ENCODE results near the gene CENPB. TPM values are rescaled to one million over a fixed set of nuclear protein-coding genes. Genes with fewer than 3 reads are reported as not detected.

Gene CENPB
- total RNA-seq, 6 donors from 2014 or later = 56.6 to 125 (median 89.7) TPM

- H3K4me1 ChIP-seq = peaks cover 0 to 6% (median 0%) of the 10 kb centered on the region in 4 donors
- H3K27me3 ChIP-seq = no peaks in the 10 kb centered on the region
- peaks cover 0 to 5% (median 0%) of the 10 kb centered on the region in 4 donors for H3K36me3 ChIP-seq
- H3K27ac ChIP-seq = no peak overlapping the region
- H3K4me3 ChIP-seq = no peak overlapping the region
- ATAC-seq (ENCODE audit: low FRiP score in 2 of 2) (no peak), DNase-seq (no peak)
- TF ChIP-seq, protein P1, sequence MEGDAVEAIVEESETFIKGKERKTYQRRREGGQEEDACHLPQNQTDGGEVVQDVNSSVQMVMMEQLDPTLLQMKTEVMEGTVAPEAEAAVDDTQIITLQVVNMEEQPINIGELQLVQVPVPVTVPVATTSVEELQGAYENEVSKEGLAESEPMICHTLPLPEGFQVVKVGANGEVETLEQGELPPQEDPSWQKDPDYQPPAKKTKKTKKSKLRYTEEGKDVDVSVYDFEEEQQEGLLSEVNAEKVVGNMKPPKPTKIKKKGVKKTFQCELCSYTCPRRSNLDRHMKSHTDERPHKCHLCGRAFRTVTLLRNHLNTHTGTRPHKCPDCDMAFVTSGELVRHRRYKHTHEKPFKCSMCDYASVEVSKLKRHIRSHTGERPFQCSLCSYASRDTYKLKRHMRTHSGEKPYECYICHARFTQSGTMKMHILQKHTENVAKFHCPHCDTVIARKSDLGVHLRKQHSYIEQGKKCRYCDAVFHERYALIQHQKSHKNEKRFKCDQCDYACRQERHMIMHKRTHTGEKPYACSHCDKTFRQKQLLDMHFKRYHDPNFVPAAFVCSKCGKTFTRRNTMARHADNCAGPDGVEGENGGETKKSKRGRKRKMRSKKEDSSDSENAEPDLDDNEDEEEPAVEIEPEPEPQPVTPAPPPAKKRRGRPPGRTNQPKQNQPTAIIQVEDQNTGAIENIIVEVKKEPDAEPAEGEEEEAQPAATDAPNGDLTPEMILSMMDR (IDR thresholded peaks at IDR 0.05) = no peak
- TF ChIP-seq EP300 (IDR thresholded peaks at IDR 0.05) (no peak), POLR2AphosphoS5 (IDR thresholded peaks at IDR 0.05) (no peak), POLR2A (IDR thresholded peaks at IDR 0.05) (no peak)
- WGBS, 2 donors = 83 to 89% methylated on average over 4 to 11 of the region's 11 CpGs
- no peaks in the 10 kb centered on the region for H3K9me3 ChIP-seq
These were observed 27.2 kb downstream of the CENPB start for GRCh38 chr20:3759316-3759823.

- Histone ChIP-seq H3K9me3 (no peaks in the 10 kb centered on the region), H3K27ac (no peak overlapping the region)
These were observed 28.0 kb downstream of the CENPB start for GRCh38 chr20:3758566-3758965.

GRCh38 chr20:3757268-3757667, 29.3 kb downstream of the CENPB start:
- DNase-seq (no peak), ATAC-seq (ENCODE audit: low FRiP score in 2 of 2) (no peak)
- H3K27me3 ChIP-seq = no peaks in the 10 kb centered on the region
- H3K4me1 ChIP-seq = peaks cover 2 to 18% (median 6%) of the 10 kb centered on the region in 4 donors
- H3K36me3 ChIP-seq = peaks cover 0 to 5% (median 0%) of the 10 kb centered on the region in 4 donors
- no peak for TF ChIP-seq EP300 (IDR thresholded peaks at IDR 0.05)
- no peak for TF ChIP-seq POLR2A (IDR thresholded peaks at IDR 0.05)
- no peak for TF ChIP-seq POLR2AphosphoS5 (IDR thresholded peaks at IDR 0.05)
- TF ChIP-seq, protein P1 (IDR thresholded peaks at IDR 0.05) = no peak
- 69 to 79% methylated on average over 2 of the region's 2 CpGs for WGBS, 2 donors
- no peak overlapping the region for H3K4me3 ChIP-seq
- H3K9me3 ChIP-seq = no peaks in the 10 kb centered on the region
- H3K27ac ChIP-seq = no peak overlapping the region

More at GRCh38 chr20:3758566-3758965, 28.0 kb downstream of the CENPB start:
- DNase-seq (no peak), ATAC-seq (ENCODE audit: low FRiP score in 2 of 2) (peak in 1 of 2 donors; percentile 3)
- peaks cover 0 to 6% (median 0%) of the 10 kb centered on the region in 4 donors for H3K4me1 ChIP-seq
- no peak overlapping the region for H3K4me3 ChIP-seq
- no peaks in the 10 kb centered on the region for H3K27me3 ChIP-seq
- H3K36me3 ChIP-seq = peaks cover 0 to 5% (median 0%) of the 10 kb centered on the region in 4 donors
- TF ChIP-seq, protein P1 (IDR thresholded peaks at IDR 0.05) = no peak
- TF ChIP-seq EP300 (IDR thresholded peaks at IDR 0.05) (no peak), POLR2AphosphoS5 (IDR thresholded peaks at IDR 0.05) (no peak), POLR2A (IDR thresholded peaks at IDR 0.05) (no peak)
- 81 to 93% methylated on average over 3 to 11 of the region's 11 CpGs for WGBS, 2 donors

DNA sequence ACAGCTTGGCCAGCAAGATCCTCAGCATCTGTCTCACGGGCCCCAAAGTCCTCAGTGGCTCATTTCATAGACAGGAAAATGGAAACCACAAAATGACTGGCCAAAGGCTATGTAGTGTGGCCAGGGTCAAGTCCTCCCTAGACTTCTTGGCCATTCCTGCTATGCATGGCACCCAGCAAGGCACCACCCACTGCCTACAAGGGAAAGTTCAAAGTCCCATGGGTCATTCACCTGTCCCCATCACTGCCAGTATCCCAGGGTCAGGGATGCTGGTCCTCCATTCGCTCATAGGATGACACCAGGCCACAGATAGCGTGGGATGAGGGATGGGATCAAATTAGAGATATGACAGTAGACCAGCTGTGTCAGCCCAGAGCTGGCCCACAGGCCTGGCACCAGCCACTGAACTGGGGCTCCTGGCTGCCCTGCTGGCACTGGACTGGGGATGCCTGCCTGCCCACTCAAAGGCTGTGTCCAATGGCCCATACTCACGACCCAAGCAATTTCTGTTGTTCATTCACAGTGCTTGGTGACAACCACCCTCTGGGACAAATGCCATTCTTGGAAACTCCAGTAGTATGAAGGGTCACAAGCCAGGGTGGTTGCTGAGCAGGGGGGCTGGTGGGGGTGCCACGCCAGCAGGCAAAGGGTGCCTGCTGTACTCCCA, 30.6 kb downstream of the CENPB start:
- no peak for TF ChIP-seq POLR2A (IDR thresholded peaks at IDR 0.05)
- TF ChIP-seq, protein P1 (IDR thresholded peaks at IDR 0.05) = no peak
- no peak for TF ChIP-seq EP300 (IDR thresholded peaks at IDR 0.05)
- no peak for TF ChIP-seq POLR2AphosphoS5 (IDR thresholded peaks at IDR 0.05)
- no peak overlapping the region for H3K27ac ChIP-seq
- no peaks in the 10 kb centered on the region for H3K27me3 ChIP-seq
- no peaks in the 10 kb centered on the region for H3K9me3 ChIP-seq
- 88 to 100% methylated on average over 2 to 4 of the region's 5 CpGs for WGBS, 2 donors
- DNase-seq (no peak), ATAC-seq (ENCODE audit: low FRiP score in 2 of 2) (no peak)
- peaks cover 0 to 14% (median 12%) of the 10 kb centered on the region in 4 donors for H3K36me3 ChIP-seq
- no peak overlapping the region for H3K4me3 ChIP-seq
- peaks cover 6 to 31% (median 12%) of the 10 kb centered on the region in 4 donors for H3K4me1 ChIP-seq
